HepG2 (cell line): Measurements from ENCODE around the gene GTF2H1. TPM values are rescaled to one million over a fixed set of nuclear protein-coding genes. Genes with fewer than 3 reads are reported as not detected.

Experiments
- AHDC1 ChIP-seq: sonication (generic); formaldehyde crosslinking; IDR thresholded peaks from 2 replicates; pipeline ENCODE4 v1.5.1; 2020; ENCODE audit warnings: mild to moderate bottlenecking, missing genetic modification reagents, borderline replicate concordance
- ASH2L ChIP-seq: fragments of 300-600, 200-600 bp; sonication (generic); IDR thresholded peaks from 2 replicates; pipeline ENCODE4 v1.7.0; 2017; ENCODE audit warnings: low read depth, mild to moderate bottlenecking, moderate library complexity, mixed read lengths, low read length; ENCODE audit not compliant: insufficient read length
- CBX2 ChIP-seq, 2 experiments: fragments of 200-600 bp in 1 of 2; sonication (generic); formaldehyde crosslinking in 1 of 2; IDR thresholded peaks; 2 replicates each; pipeline versions ENCODE4 v1.7.0 to v1.8.1; 2018 to 2022; ENCODE audit warnings: low read depth in 2 of 2, low read length in 1 of 2, mild to moderate bottlenecking in 1 of 2, missing genetic modification reagents in 1 of 2
- HHEX ChIP-seq: IDR thresholded peaks from 2 replicates; pipeline ENCODE4 v1.6.1; 2016; ENCODE audit warnings: control low read depth
- KMT2A ChIP-seq: sonication (generic); formaldehyde crosslinking; IDR thresholded peaks from 2 replicates; pipeline ENCODE4 v1.4.0; 2020; ENCODE audit warnings: missing genetic modification reagents
- NCOA2 ChIP-seq: sonication (generic); formaldehyde crosslinking; IDR thresholded peaks from 2 replicates; pipeline ENCODE4 v1.8.0; 2022; ENCODE audit warnings: inconsistent platforms
- PHF20 ChIP-seq: sonication (generic); formaldehyde crosslinking; IDR thresholded peaks from 2 replicates; pipeline ENCODE4 v1.5.0; 2020; ENCODE audit warnings: mild to moderate bottlenecking, missing genetic modification reagents
- PITX1 ChIP-seq: sonication (generic); formaldehyde crosslinking; IDR thresholded peaks from 2 replicates; pipeline ENCODE4 v1.5.1; 2020; ENCODE audit warnings: mild to moderate bottlenecking, missing genetic modification reagents
- PPARG ChIP-seq: conservative IDR thresholded peaks from 2 replicates; pipeline ENCODE4 v1.6.1; 2016; ENCODE audit warnings: missing biosample characterization, missing genetic modification reagents
- RBAK ChIP-seq: sonication (generic); formaldehyde crosslinking; IDR thresholded peaks from 2 replicates; pipeline ENCODE4 v1.5.1; 2020; ENCODE audit warnings: mild to moderate bottlenecking, missing genetic modification reagents
- SALL2 ChIP-seq: sonication (generic); formaldehyde crosslinking; IDR thresholded peaks from 2 replicates; pipeline ENCODE4 v1.8.1; 2023; ENCODE audit warnings: mild to moderate bottlenecking, missing genetic modification reagents, inconsistent platforms
- SIN3A ChIP-seq: IDR thresholded peaks from 2 replicates; pipeline ENCODE4 v1.6.1; 2011; ENCODE audit warnings: low read depth, mild to moderate bottlenecking, control low read depth, low read length, borderline replicate concordance
- SMYD3 ChIP-seq: sonication (generic); formaldehyde crosslinking; IDR thresholded peaks from 2 replicates; pipeline ENCODE4 v1.8.1; 2023; ENCODE audit warnings: mild to moderate bottlenecking, missing genetic modification reagents
- TBP ChIP-seq: sonication (generic); formaldehyde crosslinking; IDR thresholded peaks from 2 replicates; pipeline ENCODE4 v1.5.0; 2020; ENCODE audit warnings: missing genetic modification reagents
- THAP11 ChIP-seq: IDR thresholded peaks from 2 replicates; pipeline ENCODE4 v1.6.1; 2016; ENCODE audit warnings: missing biosample characterization, missing genetic modification reagents
- ZMYM3 ChIP-seq: sonication (generic); formaldehyde crosslinking; IDR thresholded peaks from 2 replicates; pipeline ENCODE4 v1.5.1; 2020; ENCODE audit warnings: mild to moderate bottlenecking, missing genetic modification reagents
- ZNF230 ChIP-seq: sonication (generic); formaldehyde crosslinking; IDR thresholded peaks from 2 replicates; pipeline ENCODE4 v1.4.0; 2020; ENCODE audit warnings: mild to moderate bottlenecking, missing genetic modification reagents
- ZNF557 ChIP-seq: sonication (generic); formaldehyde crosslinking; IDR thresholded peaks from 2 replicates; pipeline ENCODE4 v1.4.0; 2020; ENCODE audit warnings: missing genetic modification reagents
- ZNF777 ChIP-seq: sonication (generic); formaldehyde crosslinking; IDR thresholded peaks from 2 replicates; pipeline ENCODE4 v1.4.0; 2020; ENCODE audit warnings: missing genetic modification reagents
- ZNF83 ChIP-seq: sonication (generic); formaldehyde crosslinking; IDR thresholded peaks from 2 replicates; pipeline ENCODE4 v1.4.0; 2020; ENCODE audit warnings: missing genetic modification reagents, mild to moderate bottlenecking, borderline replicate concordance
- polyA plus RNA-seq, 8 experiments: library from polyadenylated mRNA; depleted of rRNA in 3 of 8; stranded (reverse) in 7 of 8; unstranded in 1 of 8; fragments of >200 nt; fragmentation: Illumina TruSeq in 4 of 8; extraction: Trizol in 4 of 8; gene quantifications; 2 replicates each; pipeline versions ENCODE4 v1.2.1 to v1.2.3, GENCODE V29; 2011 to 2016; ENCODE audit warnings: low read depth in 4 of 8, missing spikeins in 1 of 8, mixed read lengths in 1 of 8; ENCODE audit not compliant: insufficient read depth in 1 of 8
- total RNA-seq, 5 experiments: library from RNA; depleted of rRNA; stranded (reverse); fragments of >200 nt; fragmentation: Illumina TruSeq; extraction: Trizol; gene quantifications; 2 replicates each; pipeline ENCODE4 v1.2.3, GENCODE V29; 2016; ENCODE audit warnings: low read depth in 1 of 5
- TF ChIP-seq, protein P1 (sequence below): sonication (generic); formaldehyde crosslinking; IDR thresholded peaks from 2 replicates; pipeline ENCODE4 v1.4.0; 2020; ENCODE audit warnings: missing genetic modification reagents

GTF2H1 gene
- total and polyA plus RNA-seq, 2 of the 13 experiments (the other 11 are each of a cell fraction or from before 2014, with no cell fraction given) = 15.7 to 51.4 TPM

- peak; percentile 67; the same call in 1 of the 2 replicates for TF ChIP-seq SALL2 (CRISPR knock-in tag)
- TF ChIP-seq SMYD3 (CRISPR knock-in tag) = no peak
- TF ChIP-seq ZNF230 (CRISPR knock-in tag) = peak; percentile 65; the same call in 1 of the 2 replicates
- no peak for TF ChIP-seq HHEX
- 0 out of 2 replicates have a peak, but pooled peaks have one; percentile 40 for TF ChIP-seq PITX1 (CRISPR knock-in tag)
- 0 out of 2 replicates have a peak, but pooled peaks have one; percentile 17 for TF ChIP-seq KMT2A (CRISPR knock-in tag)
- TF ChIP-seq ASH2L = peak; percentile 57
- TF ChIP-seq ZNF83 (CRISPR knock-in tag) = 0 out of 2 replicates have a peak, but pooled peaks have one; percentile 8
- 0 out of 2 replicates have a peak, but pooled peaks have one; percentile 33 for TF ChIP-seq RBAK (CRISPR knock-in tag)
- no peak for TF ChIP-seq ZNF557 (CRISPR knock-in tag)
- TF ChIP-seq ZMYM3 (CRISPR knock-in tag) = 0 out of 2 replicates have a peak, but pooled peaks have one; percentile 28
- TF ChIP-seq PHF20 (CRISPR knock-in tag) = 0 out of 2 replicates have a peak, but pooled peaks have one; percentile 25
- peak; percentile 41 for TF ChIP-seq NCOA2
- no peak for TF ChIP-seq AHDC1 (CRISPR knock-in tag)
- TF ChIP-seq PPARG (CRISPR knock-in tag) = peak; percentile 78
- no peak for TF ChIP-seq THAP11 (CRISPR knock-in tag)
- TF ChIP-seq TBP (CRISPR knock-in tag) = no peak
- no peak for TF ChIP-seq CBX2 (IDR thresholded peaks at IDR 0.05; ENCODE audit: low read depth, low read length)
- no peak for TF ChIP-seq CBX2 (CRISPR knock-in tag; IDR thresholded peaks at IDR 0.05; ENCODE audit: low read depth)
- TF ChIP-seq SIN3A = peak; percentile 43; the same call in 1 of the 2 replicates
- 0 out of 2 replicates have a peak, but pooled peaks have one; percentile 54 for TF ChIP-seq ZNF777 (CRISPR knock-in tag)
- TF ChIP-seq, protein P1, sequence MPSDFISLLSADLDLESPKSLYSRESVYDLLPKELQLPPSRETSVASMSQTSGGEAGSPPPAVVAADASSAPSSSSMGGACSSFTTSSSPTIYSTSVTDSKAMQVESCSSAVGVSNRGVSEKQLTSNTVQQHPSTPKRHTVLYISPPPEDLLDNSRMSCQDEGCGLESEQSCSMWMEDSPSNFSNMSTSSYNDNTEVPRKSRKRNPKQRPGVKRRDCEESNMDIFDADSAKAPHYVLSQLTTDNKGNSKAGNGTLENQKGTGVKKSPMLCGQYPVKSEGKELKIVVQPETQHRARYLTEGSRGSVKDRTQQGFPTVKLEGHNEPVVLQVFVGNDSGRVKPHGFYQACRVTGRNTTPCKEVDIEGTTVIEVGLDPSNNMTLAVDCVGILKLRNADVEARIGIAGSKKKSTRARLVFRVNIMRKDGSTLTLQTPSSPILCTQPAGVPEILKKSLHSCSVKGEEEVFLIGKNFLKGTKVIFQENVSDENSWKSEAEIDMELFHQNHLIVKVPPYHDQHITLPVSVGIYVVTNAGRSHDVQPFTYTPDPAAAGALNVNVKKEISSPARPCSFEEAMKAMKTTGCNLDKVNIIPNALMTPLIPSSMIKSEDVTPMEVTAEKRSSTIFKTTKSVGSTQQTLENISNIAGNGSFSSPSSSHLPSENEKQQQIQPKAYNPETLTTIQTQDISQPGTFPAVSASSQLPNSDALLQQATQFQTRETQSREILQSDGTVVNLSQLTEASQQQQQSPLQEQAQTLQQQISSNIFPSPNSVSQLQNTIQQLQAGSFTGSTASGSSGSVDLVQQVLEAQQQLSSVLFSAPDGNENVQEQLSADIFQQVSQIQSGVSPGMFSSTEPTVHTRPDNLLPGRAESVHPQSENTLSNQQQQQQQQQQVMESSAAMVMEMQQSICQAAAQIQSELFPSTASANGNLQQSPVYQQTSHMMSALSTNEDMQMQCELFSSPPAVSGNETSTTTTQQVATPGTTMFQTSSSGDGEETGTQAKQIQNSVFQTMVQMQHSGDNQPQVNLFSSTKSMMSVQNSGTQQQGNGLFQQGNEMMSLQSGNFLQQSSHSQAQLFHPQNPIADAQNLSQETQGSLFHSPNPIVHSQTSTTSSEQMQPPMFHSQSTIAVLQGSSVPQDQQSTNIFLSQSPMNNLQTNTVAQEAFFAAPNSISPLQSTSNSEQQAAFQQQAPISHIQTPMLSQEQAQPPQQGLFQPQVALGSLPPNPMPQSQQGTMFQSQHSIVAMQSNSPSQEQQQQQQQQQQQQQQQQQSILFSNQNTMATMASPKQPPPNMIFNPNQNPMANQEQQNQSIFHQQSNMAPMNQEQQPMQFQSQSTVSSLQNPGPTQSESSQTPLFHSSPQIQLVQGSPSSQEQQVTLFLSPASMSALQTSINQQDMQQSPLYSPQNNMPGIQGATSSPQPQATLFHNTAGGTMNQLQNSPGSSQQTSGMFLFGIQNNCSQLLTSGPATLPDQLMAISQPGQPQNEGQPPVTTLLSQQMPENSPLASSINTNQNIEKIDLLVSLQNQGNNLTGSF (CRISPR knock-in tag) = peak; percentile 59; the same call in 1 of the 2 replicates
Observed at GRCh38 chr11:18384157-18384641, 61.8 kb downstream of the GTF2H1 start (continued).
